Adipose tissue (tissue), 3 donors: ENCODE measurements around the gene MAP3K2. TPM values are rescaled to one million over a fixed set of nuclear protein-coding genes. Genes with fewer than 3 reads are reported as not detected.

Source experiments
- H3K27ac ChIP-seq: one replicate; pipeline ENCODE4 v1.5.1; 2013; ENCODE audit warnings: low read depth, low read length
- WGBS, 3 donors: extraction: QIAGEN DNeasy Blood & Tissue Kit; methylation state at CpG; one replicate each; pipeline ENCODE4 v1.1.7; 2013; 5-methylcytosine and 5-hydroxymethylcytosine counted together
- polyA plus RNA-seq, 3 donors: library from polyadenylated mRNA; stranded (reverse); fragments of 200-250 nt; gene quantifications; one replicate each; pipeline ENCODE4 v1.2.3, GENCODE V29; 2013
- donor health status: healthy with polysubstance abuse.
- donor health status: Bipolar disorder and iron deficiency.
- donor health status: healthy.

Gene MAP3K2
- polyA plus RNA-seq: 1 to 10 TPM; 4.0 to 8.7 (median 8.3) TPM

DNA sequence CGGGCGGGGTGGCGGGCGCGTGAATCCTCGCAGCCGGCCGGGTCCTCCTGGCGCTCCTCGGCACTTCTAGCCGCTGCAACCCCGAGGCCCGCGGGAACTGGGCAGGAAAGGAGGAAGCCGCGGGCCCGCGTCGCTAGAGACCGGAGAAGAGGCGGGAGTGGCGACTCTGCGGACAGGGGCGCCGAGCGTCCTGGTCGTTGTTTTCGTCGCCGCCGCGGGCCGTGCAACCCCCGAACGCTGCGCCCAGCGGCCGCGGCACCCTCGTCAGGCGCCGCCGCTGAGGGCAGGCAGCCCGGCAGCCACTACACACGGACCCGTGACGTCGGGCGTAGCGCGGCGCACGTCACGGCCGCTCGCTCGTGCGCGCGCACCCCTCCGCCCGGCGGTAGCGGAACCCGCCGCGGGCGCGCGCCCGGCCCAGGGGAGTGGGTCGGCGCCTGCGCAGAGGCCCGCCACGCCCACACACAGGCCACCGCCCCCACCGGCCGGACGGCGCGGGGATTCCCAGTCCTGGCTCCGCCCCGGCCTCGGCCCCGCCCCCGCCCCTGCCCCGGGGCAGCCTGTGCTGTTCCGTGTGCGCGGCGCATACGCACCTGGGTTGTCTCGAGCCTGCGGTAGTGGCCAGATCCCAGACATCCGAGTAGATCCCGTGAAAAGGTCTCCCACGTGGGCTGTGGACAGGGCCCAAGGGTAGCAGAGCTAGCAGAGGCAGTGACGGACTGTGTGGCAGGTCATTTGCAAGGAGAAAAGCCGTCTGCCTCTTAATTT lies at the start of gene MAP3K2:
Gene MAP3K2, minus strand, starts transcription at position 321 of the 768 bp plus-strand sequence. CDS start 44,846 bp downstream, outside the sequence.
- WGBS, 3 donors: 0% methylated on average over 77 to 100 of the region's 100 CpGs
- H3K27ac ChIP-seq: peak within 1 kb of the TSS; percentile 100

DNA sequence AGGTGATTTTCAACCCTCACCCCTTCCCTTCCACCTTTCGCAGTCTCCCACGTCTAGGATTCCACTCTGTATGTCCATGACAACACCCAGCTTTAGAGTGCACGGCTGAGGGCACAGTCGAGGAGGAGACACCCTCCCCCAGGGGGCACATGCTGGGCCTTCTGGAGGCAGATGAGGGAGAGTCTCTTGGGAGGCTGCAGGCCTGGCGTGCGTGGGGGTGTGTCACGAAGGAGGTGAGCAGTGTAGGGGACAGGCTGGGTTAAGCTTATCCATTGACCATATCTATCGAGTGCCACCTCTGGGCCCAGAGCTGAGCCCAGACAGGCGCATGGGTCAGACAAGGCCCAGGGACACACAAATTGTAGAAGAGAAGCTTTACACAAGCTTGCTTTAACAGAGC lies 49.3 kb upstream of the MAP3K2 start:
- 89 to 91% (median 90%) methylated on average over 9 of the region's 9 CpGs for WGBS, 3 donors
- no peak overlapping the region for H3K27ac ChIP-seq

- 77 to 94% (median 90%) methylated on average over 6 of the region's 6 CpGs for WGBS, 3 donors
- H3K27ac ChIP-seq: no peak overlapping the region
Observed at GRCh38 chr2:127434515-127434914, 46.7 kb upstream of the MAP3K2 start.

DNA sequence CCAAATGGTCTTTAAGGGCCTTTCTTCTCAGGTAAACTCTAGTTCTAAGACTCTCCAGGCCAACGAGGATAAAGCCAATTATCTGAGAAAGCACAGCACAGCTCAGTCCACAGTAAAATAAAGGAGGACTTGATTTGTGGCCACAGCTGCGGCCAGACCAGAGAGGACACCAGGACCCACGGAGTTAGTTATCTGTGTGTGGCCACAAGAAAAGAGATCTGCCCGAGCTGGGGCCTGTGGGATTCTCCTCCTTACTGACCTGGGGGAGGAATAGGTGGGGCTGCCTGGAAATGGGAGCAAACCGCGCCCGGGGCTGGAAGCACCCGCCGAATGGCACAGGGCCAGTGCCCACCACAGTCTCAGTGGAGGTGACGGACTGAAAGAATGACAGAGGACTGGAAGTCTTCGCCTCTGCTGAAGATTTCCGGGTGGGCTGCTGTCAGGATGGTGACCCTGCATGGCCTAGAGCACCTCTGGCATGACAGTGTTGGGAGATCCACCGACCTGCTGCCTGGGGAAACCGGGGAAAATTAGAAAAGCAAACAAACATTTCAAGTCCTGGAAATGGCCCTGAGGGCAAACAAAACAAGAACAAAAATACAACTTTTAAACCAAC lies 43.7 kb upstream of the MAP3K2 start:
- WGBS, 3 donors: 78 to 84% (median 80%) methylated on average over 14 of the region's 14 CpGs
- no peak overlapping the region for H3K27ac ChIP-seq

DNA sequence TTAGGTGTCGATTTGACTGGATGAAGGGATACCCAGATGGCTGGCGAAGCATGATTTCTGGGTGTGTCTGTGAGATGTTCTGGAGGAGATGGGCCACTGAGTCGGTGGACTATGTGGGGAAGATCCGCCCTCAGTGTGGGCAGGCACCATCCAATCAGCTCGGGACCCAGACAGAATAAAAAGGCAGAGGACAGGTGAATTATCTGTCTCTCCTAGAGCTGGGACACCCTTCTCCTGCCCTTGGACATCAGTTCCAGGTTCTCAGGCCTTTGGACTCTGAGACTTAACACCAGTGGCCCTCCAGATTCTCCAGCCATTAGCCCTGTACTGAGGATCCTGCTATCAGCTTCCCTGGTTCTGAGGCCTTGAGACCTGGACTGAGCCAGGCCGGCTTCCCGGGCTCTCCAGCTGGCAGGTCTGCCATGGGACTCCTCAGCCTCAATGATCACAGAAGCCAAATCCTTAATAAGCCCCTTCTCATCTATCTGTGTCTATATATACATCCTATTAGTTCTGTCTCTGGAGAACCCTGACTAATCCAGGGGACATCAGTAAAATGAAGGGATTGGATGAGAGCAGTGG lies 42.2 kb upstream of the MAP3K2 start:
- 80 to 91% (median 89%) methylated on average over 7 of the region's 7 CpGs for WGBS, 3 donors

DNA sequence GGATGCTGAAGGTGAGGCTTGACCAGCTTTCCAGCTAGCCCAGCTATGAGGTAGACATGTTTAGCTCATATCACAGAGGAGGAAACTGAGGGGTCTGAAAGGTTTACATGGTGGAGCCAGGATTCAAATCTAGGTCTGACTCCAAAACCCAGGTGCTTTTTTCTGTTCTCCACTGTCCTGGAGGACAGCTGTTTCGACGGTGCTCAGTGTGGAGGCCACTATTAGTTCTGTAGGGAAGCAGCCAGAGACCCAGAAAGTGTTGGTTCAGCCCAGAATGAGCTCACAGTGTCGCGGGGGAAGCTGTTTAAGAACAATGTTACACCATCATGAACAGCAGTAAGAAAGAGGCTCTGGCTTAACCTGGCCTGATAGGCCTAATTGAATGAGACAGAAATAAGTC lies 41.5 kb upstream of the MAP3K2 start:
- H3K27ac ChIP-seq: no peak overlapping the region
- WGBS, 3 donors: 87 to 90% (median 89%) methylated on average over 4 of the region's 4 CpGs

More for the DNA sequence above, 42.2 kb upstream of the MAP3K2 start:
- no peak overlapping the region for H3K27ac ChIP-seq

DNA sequence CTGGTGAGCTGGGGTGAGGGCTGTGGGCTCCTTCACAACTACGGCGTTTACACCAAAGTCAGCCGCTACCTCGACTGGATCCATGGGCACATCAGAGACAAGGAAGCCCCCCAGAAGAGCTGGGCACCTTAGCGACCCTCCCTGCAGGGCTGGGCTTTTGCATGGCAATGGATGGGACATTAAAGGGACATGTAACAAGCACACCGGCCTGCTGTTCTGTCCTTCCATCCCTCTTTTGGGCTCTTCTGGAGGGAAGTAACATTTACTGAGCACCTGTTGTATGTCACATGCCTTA lies 41.0 kb upstream of the MAP3K2 start:
- 90 to 94% (median 93%) methylated on average over 6 of the region's 6 CpGs for WGBS, 3 donors

DNA sequence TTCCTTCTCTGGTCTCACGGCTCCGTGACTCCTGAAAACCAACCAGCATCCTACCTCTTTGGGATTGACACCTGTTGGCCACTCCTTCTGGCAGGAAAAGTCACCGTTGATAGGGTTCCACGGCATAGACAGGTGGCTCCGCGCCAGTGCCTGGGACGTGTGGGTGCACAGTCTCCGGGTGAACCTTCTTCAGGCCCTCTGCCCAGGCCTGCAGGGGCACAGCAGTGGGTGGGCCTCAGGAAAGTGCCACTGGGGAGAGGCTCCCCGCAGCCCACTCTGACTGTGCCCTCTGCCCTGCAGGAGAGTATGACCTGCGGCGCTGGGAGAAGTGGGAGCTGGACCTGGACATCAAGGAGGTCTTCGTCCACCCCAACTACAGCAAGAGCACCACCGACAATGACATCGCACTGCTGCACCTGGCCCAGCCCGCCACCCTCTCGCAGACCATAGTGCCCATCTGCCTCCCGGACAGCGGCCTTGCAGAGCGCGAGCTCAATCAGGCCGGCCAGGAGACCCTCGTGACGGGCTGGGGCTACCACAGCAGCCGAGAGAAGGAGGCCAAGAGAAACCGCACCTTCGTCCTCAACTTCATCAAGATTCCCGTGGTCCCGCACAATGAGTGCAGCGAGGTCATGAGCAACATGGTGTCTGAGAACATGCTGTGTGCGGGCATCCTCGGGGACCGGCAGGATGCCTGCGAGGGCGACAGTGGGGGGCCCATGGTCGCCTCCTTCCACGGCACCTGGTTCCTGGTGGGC lies 40.5 kb upstream of the MAP3K2 start:
- WGBS, 3 donors: 94 to 96% (median 95%) methylated on average over 36 of the region's 36 CpGs
- H3K27ac ChIP-seq: no peak overlapping the region

More for the DNA sequence above, 41.0 kb upstream of the MAP3K2 start:
- no peak overlapping the region for H3K27ac ChIP-seq

GRCh38 chr2:127427376-127428056 lies 39.7 kb upstream of the MAP3K2 start:
- 85 to 93% (median 85%) methylated on average over 7 of the region's 7 CpGs for WGBS, 3 donors
- no peak overlapping the region for H3K27ac ChIP-seq

DNA sequence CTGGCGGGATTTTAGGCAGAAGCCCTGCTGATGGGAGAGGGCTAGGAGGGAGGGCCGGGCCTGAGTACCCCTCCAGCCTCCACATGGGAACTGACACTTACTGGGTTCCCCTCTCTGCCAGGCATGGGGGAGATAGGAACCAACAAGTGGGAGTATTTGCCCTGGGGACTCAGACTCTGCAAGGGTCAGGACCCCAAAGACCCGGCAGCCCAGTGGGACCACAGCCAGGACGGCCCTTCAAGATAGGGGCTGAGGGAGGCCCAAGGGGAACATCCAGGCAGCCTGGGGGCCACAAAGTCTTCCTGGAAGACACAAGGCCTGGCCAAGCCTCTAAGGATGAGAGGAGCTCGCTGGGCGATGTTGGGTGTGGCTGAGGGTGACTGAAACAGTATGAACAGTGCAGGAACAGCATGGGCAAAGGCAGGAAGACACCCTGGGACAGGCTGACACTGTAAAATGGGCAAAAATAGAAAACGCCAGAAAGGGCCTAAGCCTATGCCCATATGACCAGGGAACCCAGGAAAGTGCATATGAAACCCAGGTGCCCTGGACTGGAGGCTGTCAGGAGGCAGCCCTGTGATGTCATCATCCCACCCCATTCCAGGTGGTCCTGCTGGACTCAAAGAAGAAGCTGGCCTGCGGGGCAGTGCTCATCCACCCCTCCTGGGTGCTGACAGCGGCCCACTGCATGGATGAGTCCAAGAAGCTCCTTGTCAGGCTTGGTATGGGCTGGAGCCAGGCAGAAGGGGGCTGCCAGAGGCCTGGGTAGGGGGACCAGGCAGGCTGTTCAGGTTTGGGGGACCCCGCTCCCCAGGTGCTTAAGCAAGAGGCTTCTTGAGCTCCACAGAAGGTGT lies 39.0 kb upstream of the MAP3K2 start:
- no peak overlapping the region for H3K27ac ChIP-seq
- WGBS, 3 donors: 89 to 92% (median 90%) methylated on average over 10 of the region's 10 CpGs

GRCh38 chr2:127425540-127426490 lies 38.0 kb upstream of the MAP3K2 start:
- WGBS, 3 donors: 92 to 97% (median 96%) methylated on average over 16 of the region's 16 CpGs
- H3K27ac ChIP-seq: no peak overlapping the region

DNA sequence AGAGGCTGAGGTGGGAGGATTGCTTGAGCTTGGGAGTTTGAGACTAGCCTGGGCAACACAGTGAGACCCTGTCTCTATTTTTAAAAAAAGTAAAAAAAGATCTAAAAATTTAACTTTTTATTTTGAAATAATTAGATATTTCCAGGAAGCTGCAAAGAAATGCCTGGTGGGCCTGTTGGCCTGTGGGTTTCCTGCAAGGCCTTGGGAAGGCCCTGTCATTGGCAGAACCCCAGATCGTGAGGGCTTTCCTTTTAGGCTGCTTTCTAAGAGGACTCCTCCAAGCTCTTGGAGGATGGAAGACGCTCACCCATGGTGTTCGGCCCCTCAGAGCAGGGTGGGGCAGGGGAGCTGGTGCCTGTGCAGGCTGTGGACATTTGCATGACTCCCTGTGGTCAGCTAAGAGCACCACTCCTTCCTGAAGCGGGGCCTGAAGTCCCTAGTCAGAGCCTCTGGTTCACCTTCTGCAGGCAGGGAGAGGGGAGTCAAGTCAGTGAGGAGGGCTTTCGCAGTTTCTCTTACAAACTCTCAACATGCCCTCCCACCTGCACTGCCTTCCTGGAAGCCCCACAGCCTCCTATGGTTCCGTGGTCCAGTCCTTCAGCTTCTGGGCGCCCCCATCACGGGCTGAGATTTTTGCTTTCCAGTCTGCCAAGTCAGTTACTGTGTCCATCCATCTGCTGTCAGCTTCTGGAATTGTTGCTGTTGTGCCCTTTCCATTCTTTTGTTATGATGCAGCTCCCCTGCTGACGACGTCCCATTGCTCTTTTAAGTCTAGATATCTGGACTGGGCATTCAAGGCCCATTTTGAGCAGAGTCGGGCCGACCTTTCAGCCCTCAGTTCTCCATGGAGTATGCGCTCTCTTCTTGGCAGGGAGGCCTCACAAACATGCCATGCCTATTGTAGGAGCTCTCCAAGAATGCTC lies 37.1 kb upstream of the MAP3K2 start:
- H3K27ac ChIP-seq: no peak overlapping the region
- WGBS, 3 donors: 81 to 90% (median 85%) methylated on average over 13 of the region's 13 CpGs

GRCh38 chr2:127423880-127424279 lies 36.1 kb upstream of the MAP3K2 start:
- 43 to 87% (median 56%) methylated on average over 1 of the region's 1 CpG for WGBS, 3 donors
- H3K27ac ChIP-seq: no peak overlapping the region

- 0 to 2% (median 1%) methylated on average over 28 to 29 of the region's 29 CpGs for WGBS, 3 donors
- no peak overlapping the region for H3K27ac ChIP-seq
Observed at GRCh38 chr2:127423478-127423843, 35.7 kb upstream of the MAP3K2 start.

DNA sequence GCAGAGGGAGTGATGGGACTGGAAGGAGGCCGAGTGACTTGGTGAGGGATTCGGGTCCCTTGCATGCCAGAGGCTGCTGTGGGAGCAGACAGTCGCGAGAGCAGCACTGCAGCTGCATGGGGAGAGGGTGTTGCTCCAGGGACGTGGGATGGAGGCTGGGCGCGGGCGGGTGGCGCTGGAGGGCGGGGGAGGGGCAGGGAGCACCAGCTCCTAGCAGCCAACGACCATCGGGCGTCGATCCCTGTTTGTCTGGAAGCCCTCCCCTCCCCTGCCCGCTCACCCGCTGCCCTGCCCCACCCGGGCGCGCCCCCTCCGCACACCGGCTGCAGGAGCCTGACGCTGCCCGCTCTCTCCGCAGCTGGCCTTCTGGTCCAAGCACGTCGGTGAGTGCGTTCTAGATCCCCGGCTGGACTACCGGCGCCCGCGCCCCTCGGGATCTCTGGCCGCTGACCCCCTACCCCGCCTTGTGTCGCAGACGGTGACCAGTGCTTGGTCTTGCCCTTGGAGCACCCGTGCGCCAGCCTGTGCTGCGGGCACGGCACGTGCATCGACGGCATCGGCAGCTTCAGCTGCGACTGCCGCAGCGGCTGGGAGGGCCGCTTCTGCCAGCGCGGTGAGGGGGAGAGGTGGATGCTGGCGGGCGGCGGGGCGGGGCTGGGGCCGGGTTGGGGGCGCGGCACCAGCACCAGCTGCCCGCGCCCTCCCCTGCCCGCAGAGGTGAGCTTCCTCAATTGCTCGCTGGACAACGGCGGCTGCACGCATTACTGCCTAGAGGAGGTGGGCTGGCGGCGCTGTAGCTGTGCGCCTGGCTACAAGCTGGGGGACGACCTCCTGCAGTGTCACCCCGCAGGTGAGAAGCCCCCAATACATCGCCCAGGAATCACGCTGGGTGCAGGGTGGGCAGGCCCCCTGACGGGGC lies 35.0 kb upstream of the MAP3K2 start:
- no peak overlapping the region for H3K27ac ChIP-seq
- WGBS, 3 donors: 2 to 4% (median 4%) methylated on average over 55 to 73 of the region's 73 CpGs
